ENCODE data around the gene PAPOLA.

The PAPOLA gene

GRCh38 chr14:96554315-96554910 lies 52.2 kb downstream of the PAPOLA start:
- TF ChIP-seq EZH2phosphoT487 (IDR thresholded peaks at IDR 0.05; ENCODE audit: borderline replicate concordance) (no peak), CTCF (conservative IDR thresholded peaks at IDR 0.05; ENCODE audit: low read length) (no peak)
- Histone ChIP-seq H4K20me1 (ENCODE audit: insufficient read depth, low read length, poor library complexity, severe bottlenecking) (peaks cover 2% of the 10 kb centered on the region), H3F3A (ENCODE audit: low read depth) (no peaks in the 10 kb centered on the region)

GRCh38 chr14:96559571-96559970 lies 57.4 kb downstream of the PAPOLA start:
- Histone ChIP-seq H3K9me2 (replicated peaks; ENCODE audit: low read depth, low read length) (no peaks in the 10 kb centered on the region), H3K9me3 (ENCODE audit: insufficient read depth, low read depth, low read length) (no peaks in the 10 kb centered on the region), H3K27me3 (ENCODE audit: insufficient read depth, low read length, poor library complexity, severe bottlenecking) (no peaks in the 10 kb centered on the region)

More at GRCh38 chr14:96554315-96554910, 52.2 kb downstream of the PAPOLA start:
- no peaks in the 10 kb centered on the region for H3K4me1 ChIP-seq (ENCODE audit: insufficient read depth, low read length, poor library complexity, severe bottlenecking)
- no peak overlapping the region for H3K9ac ChIP-seq (ENCODE audit: low read depth, low read length, poor library complexity, severe bottlenecking)
- H3K9me2 ChIP-seq (replicated peaks; ENCODE audit: low read depth, low read length), result no peaks in the 10 kb centered on the region
- no peaks in the 10 kb centered on the region for H3K27me3 ChIP-seq (ENCODE audit: insufficient read depth, low read length, poor library complexity, severe bottlenecking)
- no peak overlapping the region for H3K4me2 ChIP-seq (ENCODE audit: low read depth, low read length, poor library complexity, severe bottlenecking)
- H3K36me3 ChIP-seq (ENCODE audit: insufficient read depth, low read length), result peaks cover 67% of the 10 kb centered on the region
- no peak overlapping the region for H3K4me3 ChIP-seq (ENCODE audit: low read length, poor library complexity, severe bottlenecking)
- no peaks in the 10 kb centered on the region for H3K9me3 ChIP-seq (ENCODE audit: insufficient read depth, low read depth, low read length)
- no peaks in the 10 kb centered on the region for H3K79me2 ChIP-seq (ENCODE audit: insufficient read depth, low read length)
- H2AFZ ChIP-seq (ENCODE audit: low read length), result no peak overlapping the region

GRCh38 chr14:96564389-96564788 lies 62.2 kb downstream of the PAPOLA start:
- Histone ChIP-seq H2AFZ (ENCODE audit: low read length) (no peak overlapping the region), H3K79me2 (ENCODE audit: insufficient read depth, low read length) (no peaks in the 10 kb centered on the region), H3K9me2 (replicated peaks; ENCODE audit: low read depth, low read length) (no peaks in the 10 kb centered on the region), H4K20me1 (ENCODE audit: insufficient read depth, low read length, poor library complexity, severe bottlenecking) (no peaks in the 10 kb centered on the region), H3K4me1 (ENCODE audit: insufficient read depth, low read length, poor library complexity, severe bottlenecking) (no peaks in the 10 kb centered on the region), H3K4me2 (ENCODE audit: low read depth, low read length, poor library complexity, severe bottlenecking) (no peak overlapping the region), H3K4me3 (ENCODE audit: low read length, poor library complexity, severe bottlenecking) (no peak overlapping the region), H3K9me3 (ENCODE audit: insufficient read depth, low read depth, low read length) (no peaks in the 10 kb centered on the region), H3F3A (ENCODE audit: low read depth) (0 out of 2 replicates have a peak, but pooled peaks cover 3% of the 10 kb centered on the region), H3K9ac (ENCODE audit: low read depth, low read length, poor library complexity, severe bottlenecking) (no peak overlapping the region), H3K27me3 (ENCODE audit: insufficient read depth, low read length, poor library complexity, severe bottlenecking) (no peaks in the 10 kb centered on the region), H3K36me3 (ENCODE audit: insufficient read depth, low read length) (peaks cover 54% of the 10 kb centered on the region)
- TF ChIP-seq CTCF (conservative IDR thresholded peaks at IDR 0.05; ENCODE audit: low read length), result no peak; the same call in 1 of the 2 replicates
- TF ChIP-seq EZH2phosphoT487 (IDR thresholded peaks at IDR 0.05; ENCODE audit: borderline replicate concordance), result no peak

More at GRCh38 chr14:96559571-96559970, 57.4 kb downstream of the PAPOLA start:
- Histone ChIP-seq H3F3A (ENCODE audit: low read depth) (no peaks in the 10 kb centered on the region), H2AFZ (ENCODE audit: low read length) (no peak overlapping the region), H3K79me2 (ENCODE audit: insufficient read depth, low read length) (no peaks in the 10 kb centered on the region), H3K9ac (ENCODE audit: low read depth, low read length, poor library complexity, severe bottlenecking) (no peak overlapping the region), H3K4me1 (ENCODE audit: insufficient read depth, low read length, poor library complexity, severe bottlenecking) (no peaks in the 10 kb centered on the region), H3K4me3 (ENCODE audit: low read length, poor library complexity, severe bottlenecking) (no peak overlapping the region), H3K36me3 (ENCODE audit: insufficient read depth, low read length) (peaks cover 64% of the 10 kb centered on the region), H4K20me1 (ENCODE audit: insufficient read depth, low read length, poor library complexity, severe bottlenecking) (no peaks in the 10 kb centered on the region), H3K4me2 (ENCODE audit: low read depth, low read length, poor library complexity, severe bottlenecking) (no peak overlapping the region)
- no peak for TF ChIP-seq CTCF (conservative IDR thresholded peaks at IDR 0.05; ENCODE audit: low read length)
- TF ChIP-seq EZH2phosphoT487 (IDR thresholded peaks at IDR 0.05; ENCODE audit: borderline replicate concordance), result no peak
